PC-9 (cell line): ENCODE measurements around the gene CSNK1E. TPM values are rescaled to one million over a fixed set of nuclear protein-coding genes. Genes with fewer than 3 reads are reported as not detected.

Source experiments
- BruUV-seq: library from RNA; stranded (reverse); fragments of 400-500 nt; replicated peaks from 2 replicates; lab custom pipeline; 2021; lab: Mats Ljungman, UMichigan
- CTCF ChIA-PET: fragments of 300-600 bp; sonication (Branson Sonifier 250); formaldehyde crosslinking; loops from one replicate; lab custom pipeline; 2022; ENCODE audit warnings: antibody characterized with exemption; lab: Charles Lee
- POLR2A ChIA-PET: fragments of 300-600 bp; sonication (Branson Sonifier 250); formaldehyde crosslinking; loops from one replicate; lab custom pipeline; 2022; ENCODE audit warnings: antibody characterized with exemption; ENCODE audit not compliant: unreplicated experiment; lab: Charles Lee
- DNase-seq, 2 experiments: peaks; one replicate each; pipeline versions ENCODE4 v3.0.0 to v3.0.0-alpha.2; 2015 to 2022; ENCODE audit warnings: mixed read lengths in 1 of 2
- H2AFZ ChIP-seq: fragments of 200-600 bp; sonication (generic); 2 replicates; pipeline ENCODE4 v1.8.1; 2017; ENCODE audit warnings: antibody characterized with exemption
- H3F3A ChIP-seq: fragments of 200-600 bp; sonication (generic); 2 replicates; pipeline ENCODE4 v1.8.1; 2017; ENCODE audit warnings: antibody characterized with exemption, mild to moderate bottlenecking, low read depth; ENCODE audit not compliant: insufficient read depth
- H3K27ac ChIP-seq: fragments of 200-600 bp; sonication (generic); 2 replicates; pipeline ENCODE4 v1.6.1; 2016; ENCODE audit warnings: mixed run types
- H3K27me3 ChIP-seq: fragments of 200-600 bp; sonication (generic); 2 replicates; pipeline ENCODE4 v1.6.1; 2016; ENCODE audit warnings: low read depth, mixed run types; ENCODE audit not compliant: insufficient read depth
- H3K36me3 ChIP-seq: fragments of 200-600 bp; sonication (generic); 2 replicates; pipeline ENCODE4 v1.6.1; 2016; ENCODE audit warnings: low read depth, mixed run types
- H3K4me1 ChIP-seq: fragments of 200-600 bp; sonication (generic); replicated peaks from 2 replicates; pipeline ENCODE4 v1.6.1; 2016; ENCODE audit warnings: mixed run types; ENCODE audit not compliant: insufficient read depth
- H3K4me2 ChIP-seq: fragments of 200-600 bp; sonication (generic); 2 replicates; pipeline ENCODE4 v1.6.1; 2017; ENCODE audit warnings: mixed run types
- H3K4me3 ChIP-seq: fragments of 200-600 bp; sonication (generic); 2 replicates; pipeline ENCODE4 v1.6.1; 2016; ENCODE audit warnings: mixed run types
- H3K79me2 ChIP-seq: fragments of 200-600 bp; sonication (generic); 2 replicates; pipeline ENCODE4 v1.6.1; 2017; ENCODE audit warnings: low read depth, mixed run types
- H3K9me2 ChIP-seq: fragments of 200-600 bp; sonication (generic); 2 replicates; pipeline ENCODE4 v1.8.1; 2017; ENCODE audit warnings: mild to moderate bottlenecking; ENCODE audit not compliant: insufficient read depth
- H3K9me3 ChIP-seq: fragments of 200-600 bp; sonication (generic); 2 replicates; pipeline ENCODE4 v1.8.1; 2016; ENCODE audit warnings: low read depth; ENCODE audit not compliant: insufficient read depth
- H4K20me1 ChIP-seq: fragments of 200-600 bp; sonication (generic); 2 replicates; pipeline ENCODE4 v1.8.1; 2017; ENCODE audit not compliant: insufficient read depth
- CTCF ChIP-seq: fragments of 200-600 bp; sonication (generic); conservative IDR thresholded peaks from 2 replicates; pipeline ENCODE4 v1.6.1; 2017; ENCODE audit warnings: mixed run types, antibody characterized with exemption, mild to moderate bottlenecking, moderate library complexity
- EZH2 ChIP-seq: fragments of 200-600 bp; sonication (generic); IDR thresholded peaks from 2 replicates; pipeline ENCODE4 v1.8.0; 2017; ENCODE audit warnings: antibody characterized with exemption, low read depth
- intact Hi-C: fragments of 100-400 bp; cut with micrococcal nuclease; formaldehyde crosslinking; loops from one replicate; pipeline ENCODE4 v1.10.0; 2022; ENCODE audit not compliant: unreplicated experiment
- total RNA-seq: library from RNA; stranded (reverse); gene quantifications from 2 replicates; pipeline ENCODE4 v1.2.3, GENCODE V29; 2021

Gene CSNK1E
- total RNA-seq, 1 experiment from 2014 or later = 348 TPM

GRCh38 chr22:38249803-38250642 is 67.2 kb downstream of the CSNK1E start:
- peaks cover 43% of the 10 kb centered on the region; the same call in 1 of the 2 replicates for H3K36me3 ChIP-seq
- no peaks in the 10 kb centered on the region for H3K27me3 ChIP-seq
- TF ChIP-seq CTCF (no peak), EZH2 (no peak)
- no peaks in the 10 kb centered on the region for H3K9me3 ChIP-seq
- H3K79me2 ChIP-seq = peaks cover 71% of the 10 kb centered on the region
- BruUV-seq = no TSS peak
- no peak overlapping the region for H3K27ac ChIP-seq
- no peak overlapping the region for H2AFZ ChIP-seq
- no peak for DNase-seq
- H3K9me2 ChIP-seq = no peaks in the 10 kb centered on the region
- intact Hi-C loops = no loop called here
- no peaks in the 10 kb centered on the region for H3K4me1 ChIP-seq
- peaks cover 5% of the 10 kb centered on the region; the same call in 1 of the 2 replicates for H3F3A ChIP-seq
- ChIA-PET POLR2A (no interaction called here), CTCF (interaction anchor here (0.5 to 0.7 kb wide), 3 partner anchors 11 to 235 kb away, joined by 3 read pairs; no protein-coding TSS in a partner anchor)
- H4K20me1 ChIP-seq = peaks cover 54% of the 10 kb centered on the region
- no peak overlapping the region for H3K4me3 ChIP-seq
- H3K4me2 ChIP-seq = no peak overlapping the region

GRCh38 chr22:38249301-38249700 is 67.9 kb downstream of the CSNK1E start:
- Histone ChIP-seq H3K79me2 (peaks cover 64% of the 10 kb centered on the region), H3K27ac (no peak overlapping the region), H2AFZ (no peak overlapping the region), H3K9me3 (no peaks in the 10 kb centered on the region), H3K36me3 (peaks cover 43% of the 10 kb centered on the region; the same call in 1 of the 2 replicates), H3F3A (peaks cover 5% of the 10 kb centered on the region; the same call in 1 of the 2 replicates), H3K4me3 (no peak overlapping the region), H3K9me2 (no peaks in the 10 kb centered on the region), H3K4me1 (no peaks in the 10 kb centered on the region), H3K4me2 (no peak overlapping the region), H4K20me1 (peaks cover 50% of the 10 kb centered on the region), H3K27me3 (no peaks in the 10 kb centered on the region)
- POLR2A ChIA-PET = no interaction called here
- CTCF ChIA-PET = no interaction called here
- DNase-seq = no peak
- TF ChIP-seq EZH2 (no peak), CTCF (no peak)
- intact Hi-C loops = no loop called here
- BruUV-seq = no TSS peak

- Histone ChIP-seq H3K27me3 (no peaks in the 10 kb centered on the region), H3K4me3 (no peak overlapping the region), H4K20me1 (peaks cover 42% of the 10 kb centered on the region), H3K79me2 (peaks cover 55% of the 10 kb centered on the region), H3K4me1 (no peaks in the 10 kb centered on the region), H3K36me3 (peaks cover 43% of the 10 kb centered on the region; the same call in 1 of the 2 replicates), H3K4me2 (no peak overlapping the region), H3K27ac (no peak overlapping the region), H3K9me3 (no peaks in the 10 kb centered on the region), H2AFZ (no peak overlapping the region), H3F3A (peaks cover 5% of the 10 kb centered on the region; the same call in 1 of the 2 replicates), H3K9me2 (no peaks in the 10 kb centered on the region)
- intact Hi-C loops = no loop called here
- POLR2A ChIA-PET = interaction anchor here (0.5 kb wide), 1 partner anchor 35 kb away, joined by 6 read pairs; no protein-coding TSS in a partner anchor
- no peak for TF ChIP-seq CTCF
- no peak for TF ChIP-seq EZH2
- DNase-seq = no peak
- no TSS peak for BruUV-seq
- CTCF ChIA-PET = no interaction called here
Observed at GRCh38 chr22:38248280-38248679, 69.0 kb downstream of the CSNK1E start.
